Type B pancreatic cell (in vitro differentiated cells): ENCODE results near the gene KIF6. TPM values are rescaled to one million over a fixed set of nuclear protein-coding genes. Genes with fewer than 3 reads are reported as not detected.

Experiments
- DNase-seq: peaks from one replicate; pipeline ENCODE4 v3.0.0; 2021; ENCODE audit warnings: mixed read lengths; ENCODE audit not compliant: unreplicated experiment; ENCODE audit errors: extremely low spot score
- H3K27ac Mint-ChIP-seq: 2 replicates; pipeline ENCODE4 v1.8.0; 2021; ENCODE audit warnings: mild to moderate bottlenecking, mixed read lengths
- H3K27me3 Mint-ChIP-seq: 2 replicates; pipeline ENCODE4 v1.8.0; 2021; ENCODE audit warnings: mixed read lengths
- H3K36me3 Mint-ChIP-seq: 2 replicates; pipeline ENCODE4 v1.8.0; 2021; ENCODE audit warnings: mixed read lengths
- H3K4me1 Mint-ChIP-seq: one replicate; pipeline ENCODE4 v1.8.0; 2021; ENCODE audit warnings: mixed read lengths; ENCODE audit not compliant: unreplicated experiment
- H3K4me3 Mint-ChIP-seq: 2 replicates; pipeline ENCODE4 v1.8.0; 2021; ENCODE audit warnings: mild to moderate bottlenecking, mixed read lengths
- H3K9me3 Mint-ChIP-seq: 2 replicates; pipeline ENCODE4 v1.8.0; 2021; ENCODE audit warnings: mixed read lengths
- total RNA-seq: library from RNA; stranded (reverse); gene quantifications from 2 replicates; pipeline ENCODE4 v1.2.1, GENCODE V29; 2021; ENCODE audit warnings: low replicate concordance
- TF ChIP-seq, protein P1 (sequence below): fragments of 200-600 bp; sonication (generic); conservative IDR thresholded peaks from 2 replicates; pipeline ENCODE4 v1.5.0; 2021; ENCODE audit warnings: antibody characterized with exemption, mild to moderate bottlenecking

The KIF6 gene
- total RNA-seq, 1 donor from 2014 or later: 3.3 TPM

DNA sequence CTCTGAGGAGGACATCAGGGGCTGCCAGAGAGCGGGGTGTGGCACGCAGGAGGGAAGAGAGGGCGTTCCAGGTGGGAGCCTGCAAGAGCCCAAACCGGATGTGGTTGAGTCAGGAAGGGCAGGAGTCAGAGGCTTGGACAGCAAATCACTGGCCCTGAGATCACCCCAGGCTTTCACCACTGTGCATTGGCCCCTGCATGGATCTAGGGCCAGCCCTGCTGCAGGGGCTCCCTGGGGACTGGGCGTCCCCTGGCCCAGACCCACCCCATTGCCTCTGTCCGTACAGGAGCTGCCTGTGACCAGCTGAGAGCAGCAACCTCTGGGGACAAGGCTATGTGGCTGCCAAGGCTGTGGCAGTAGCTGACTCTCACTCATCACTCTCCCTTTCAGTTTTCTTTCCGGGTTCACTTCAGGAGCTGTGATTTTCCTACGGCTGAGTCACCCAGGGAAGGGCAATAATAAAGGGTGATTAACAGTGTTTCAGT, 444.9 kb downstream of the KIF6 start:
- TF ChIP-seq, protein P1, sequence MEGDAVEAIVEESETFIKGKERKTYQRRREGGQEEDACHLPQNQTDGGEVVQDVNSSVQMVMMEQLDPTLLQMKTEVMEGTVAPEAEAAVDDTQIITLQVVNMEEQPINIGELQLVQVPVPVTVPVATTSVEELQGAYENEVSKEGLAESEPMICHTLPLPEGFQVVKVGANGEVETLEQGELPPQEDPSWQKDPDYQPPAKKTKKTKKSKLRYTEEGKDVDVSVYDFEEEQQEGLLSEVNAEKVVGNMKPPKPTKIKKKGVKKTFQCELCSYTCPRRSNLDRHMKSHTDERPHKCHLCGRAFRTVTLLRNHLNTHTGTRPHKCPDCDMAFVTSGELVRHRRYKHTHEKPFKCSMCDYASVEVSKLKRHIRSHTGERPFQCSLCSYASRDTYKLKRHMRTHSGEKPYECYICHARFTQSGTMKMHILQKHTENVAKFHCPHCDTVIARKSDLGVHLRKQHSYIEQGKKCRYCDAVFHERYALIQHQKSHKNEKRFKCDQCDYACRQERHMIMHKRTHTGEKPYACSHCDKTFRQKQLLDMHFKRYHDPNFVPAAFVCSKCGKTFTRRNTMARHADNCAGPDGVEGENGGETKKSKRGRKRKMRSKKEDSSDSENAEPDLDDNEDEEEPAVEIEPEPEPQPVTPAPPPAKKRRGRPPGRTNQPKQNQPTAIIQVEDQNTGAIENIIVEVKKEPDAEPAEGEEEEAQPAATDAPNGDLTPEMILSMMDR: no peak
- Mint-ChIP-seq H3K4me1 (no peaks in the 10 kb centered on the region), H3K36me3 (no peaks in the 10 kb centered on the region), H3K4me3 (no peak overlapping the region), H3K9me3 (no peaks in the 10 kb centered on the region), H3K27me3 (peaks cover 9% of the 10 kb centered on the region), H3K27ac (no peak overlapping the region)
- no peak for DNase-seq

Other genes with a start within 250 kb of the KIF6 start
- gene DAAM2, start 67.0 kb upstream of the KIF6 start, total RNA-seq: 4.4 and 22.6 TPM in 2 replicates
- gene MOCS1, start 209.1 kb upstream of the KIF6 start, total RNA-seq: 5.7 and 15.6 TPM in 2 replicates